SK-N-SH (cell line): ENCODE results near the gene TFE3. TPM values are rescaled to one million over a fixed set of nuclear protein-coding genes. Genes with fewer than 3 reads are reported as not detected.

Experiments
- CTCF ChIA-PET: fragments of 300-600, 350-600 bp; formaldehyde crosslinking; extraction: SDS; loops from one replicate; lab custom pipeline; 2021; lab: Yijun Ruan, JAX
- POLR2A ChIA-PET: fragments of 350-600 bp; sonication (Branson Sonifier 250); formaldehyde crosslinking; extraction: SDS; loops from one replicate; lab custom pipeline; 2020; ENCODE audit warnings: antibody characterized with exemption, inconsistent platforms; lab: Yijun Ruan, JAX
- DNase-seq: peaks from one replicate; pipeline ENCODE4 v3.0.0; 2012
- H2AFZ ChIP-seq: fragments of 200-600 bp; sonication (generic); 2 replicates; pipeline ENCODE4 v1.8.1; 2016; ENCODE audit warnings: antibody characterized with exemption, mild to moderate bottlenecking, low read depth
- H3F3A ChIP-seq: fragments of 200-600 bp; sonication (generic); replicated peaks from 2 replicates; pipeline ENCODE3; 2016; ENCODE audit warnings: antibody characterized with exemption, mild to moderate bottlenecking; ENCODE audit not compliant: insufficient read depth
- H3K27ac ChIP-seq, 2 experiments: fragments of 200-500 bp in 1 of 2; fragments of 200-600 bp in 1 of 2; sonication (Bioruptor generic) in 1 of 2; sonication (generic), shearing (Covaris generic) in 1 of 2; 2 replicates each; pipeline versions ENCODE4 v1.5.1 to v1.6.1; 2014 to 2016; ENCODE audit warnings: low read depth in 2 of 2, inconsistent platforms in 1 of 2, low read length in 1 of 2, mild to moderate bottlenecking in 1 of 2, mixed read lengths in 1 of 2
- H3K27me3 ChIP-seq: fragments of 200-600 bp; sonication (generic), shearing (Covaris generic); 2 replicates; pipeline ENCODE4 v1.6.1; 2016; ENCODE audit warnings: mixed run types; ENCODE audit not compliant: insufficient read depth
- H3K36me3 ChIP-seq, 2 experiments: fragments of 200-500 bp in 1 of 2; fragments of 200-600 bp in 1 of 2; sonication (Bioruptor generic) in 1 of 2; sonication (generic) in 1 of 2; replicated peaks in 1 of 2; 2 replicates each; pipeline versions ENCODE3 to v1.5.1; 2014 to 2016; ENCODE audit warnings: low read length in 1 of 2, mild to moderate bottlenecking in 1 of 2; ENCODE audit not compliant: insufficient read depth in 2 of 2, control insufficient read depth in 1 of 2
- H3K4me1 ChIP-seq, 2 experiments: fragments of 200-500 bp in 1 of 2; fragments of 200-600 bp in 1 of 2; sonication (Bioruptor generic) in 1 of 2; sonication (generic), shearing (Covaris generic) in 1 of 2; 2 replicates each; pipeline versions ENCODE4 v1.5.1 to v1.6.1; 2014 to 2016; ENCODE audit warnings: low read depth in 1 of 2, low read length in 1 of 2, mixed run types in 1 of 2; ENCODE audit not compliant: insufficient read depth in 2 of 2, control insufficient read depth in 1 of 2
- H3K4me2 ChIP-seq: fragments of 200-600 bp; sonication (generic), shearing (Covaris generic); 2 replicates; pipeline ENCODE4 v1.6.1; 2017; ENCODE audit warnings: mixed run types
- H3K4me3 ChIP-seq, 2 experiments: fragments of 200-500 bp in 1 of 2; fragments of 200-600 bp in 1 of 2; sonication (Bioruptor generic) in 1 of 2; sonication (generic), shearing (Covaris generic) in 1 of 2; 2 replicates each; pipeline versions ENCODE4 v1.5.1 to v1.8.1; 2014 to 2016; ENCODE audit warnings: low read depth in 2 of 2, inconsistent platforms in 1 of 2, low read length in 1 of 2, mild to moderate bottlenecking in 1 of 2, mixed read lengths in 1 of 2, moderate library complexity in 1 of 2
- H3K79me2 ChIP-seq: fragments of 200-600 bp; sonication (generic); 2 replicates; pipeline ENCODE4 v1.8.1; 2017; ENCODE audit warnings: mild to moderate bottlenecking; ENCODE audit not compliant: insufficient read depth
- H3K9ac ChIP-seq: fragments of 200-600 bp; sonication (generic); 2 replicates; pipeline ENCODE4 v1.6.1; 2017; ENCODE audit warnings: mixed run types
- H3K9me2 ChIP-seq: fragments of 200-600 bp; sonication (generic); 2 replicates; pipeline ENCODE4 v1.6.1; 2017; ENCODE audit warnings: mixed run types
- H3K9me3 ChIP-seq: fragments of 200-600 bp; sonication (generic); 2 replicates; pipeline ENCODE4 v1.6.1; 2017; ENCODE audit warnings: mixed run types, mild to moderate bottlenecking, moderate library complexity
- H4K20me1 ChIP-seq: fragments of 200-600 bp; sonication (generic); 2 replicates; pipeline ENCODE4 v1.6.1; 2017; ENCODE audit warnings: mild to moderate bottlenecking, mixed run types; ENCODE audit not compliant: insufficient read depth
- CHD2 ChIP-seq: fragments of 150-350 bp; IDR thresholded peaks from 2 replicates; pipeline ENCODE4 v1.6.1; 2018; ENCODE audit warnings: low read length; ENCODE audit not compliant: partially characterized antibody
- ELF1 ChIP-seq: IDR thresholded peaks from 2 replicates; pipeline ENCODE4 v1.4.0; 2012
- EZH2phosphoT487 ChIP-seq: fragments of 200-600 bp; sonication (generic); IDR thresholded peaks from 2 replicates; pipeline ENCODE4 v1.6.1; 2017; ENCODE audit warnings: low read depth, mixed run types, mild to moderate bottlenecking, antibody characterized with exemption, moderate library complexity, borderline replicate concordance
- FOXJ3 ChIP-seq: sonication (generic); formaldehyde crosslinking; IDR thresholded peaks from 2 replicates; pipeline ENCODE4 v1.5.1; 2020; ENCODE audit warnings: mild to moderate bottlenecking, missing genetic modification reagents
- JUND ChIP-seq: IDR thresholded peaks from 2 replicates; pipeline ENCODE4 v1.4.0; 2012
- MEF2A ChIP-seq: IDR thresholded peaks from 2 replicates; pipeline ENCODE4 v1.4.0; 2012; ENCODE audit warnings: low read depth, borderline replicate concordance
- MXI1 ChIP-seq: IDR thresholded peaks from 2 replicates; pipeline ENCODE4 v1.6.1; 2012; ENCODE audit warnings: mild to moderate bottlenecking, low read depth, low read length, improper control_type of control experiment
- NFIC ChIP-seq: IDR thresholded peaks from 2 replicates; pipeline ENCODE4 v1.4.0; 2012; ENCODE audit warnings: borderline replicate concordance
- NRF1 ChIP-seq: IDR thresholded peaks from 2 replicates; pipeline ENCODE4 v1.6.1; 2012; ENCODE audit warnings: low read depth, mild to moderate bottlenecking, low read length
- RAD21 ChIP-seq: IDR thresholded peaks from 2 replicates; pipeline ENCODE4 v1.6.1; 2012; ENCODE audit warnings: mild to moderate bottlenecking, low read length
- RFX5 ChIP-seq: IDR thresholded peaks from 2 replicates; pipeline ENCODE4 v1.6.1; 2012; ENCODE audit warnings: mild to moderate bottlenecking, improper control_type of control experiment, low read length
- SIN3A ChIP-seq: IDR thresholded peaks from 2 replicates; pipeline ENCODE4 v1.6.1; 2012; ENCODE audit warnings: low read depth, mild to moderate bottlenecking, low read length, moderate library complexity, borderline replicate concordance
- TAF1 ChIP-seq: IDR thresholded peaks from 2 replicates; pipeline ENCODE4 v1.6.1; 2012; ENCODE audit warnings: low read depth, mild to moderate bottlenecking, low read length, moderate library complexity, borderline replicate concordance
- TEAD4 ChIP-seq: IDR thresholded peaks from 2 replicates; pipeline ENCODE4 v1.4.0; 2012; ENCODE audit warnings: mild to moderate bottlenecking, borderline replicate concordance; ENCODE audit not compliant: insufficient read depth
- WGBS: methylation state at CpG from one replicate; pipeline ENCODE4 v1.1.6; 2017; ENCODE audit warnings: low lambda C conversion rate; 5-methylcytosine and 5-hydroxymethylcytosine counted together
- polyA plus RNA-seq, 3 experiments: library from polyadenylated mRNA; depleted of rRNA; stranded (reverse); fragments of >200 nt; gene quantifications; 2 replicates each; pipeline ENCODE4 v1.2.3, GENCODE V29; 2012
- TF ChIP-seq, protein P1 (sequence below): IDR thresholded peaks from 2 replicates; pipeline ENCODE4 v1.6.1; 2012; ENCODE audit warnings: mild to moderate bottlenecking, low read depth, low read length, moderate library complexity
- TF ChIP-seq, protein P2 (sequence below): IDR thresholded peaks from 2 replicates; pipeline ENCODE4 v1.4.0; 2012; ENCODE audit warnings: low read depth, borderline replicate concordance
- TF ChIP-seq, protein P3 (sequence below): IDR thresholded peaks from 2 replicates; pipeline ENCODE4 v1.4.0; 2012; ENCODE audit warnings: low read depth
- TF ChIP-seq, protein P4 (sequence below): IDR thresholded peaks from 2 replicates; pipeline ENCODE4; 2012

Gene TFE3
- polyA plus RNA-seq, 1 of the 3 experiments (the other 2 are of a cell fraction) = 14.0 TPM

DNA sequence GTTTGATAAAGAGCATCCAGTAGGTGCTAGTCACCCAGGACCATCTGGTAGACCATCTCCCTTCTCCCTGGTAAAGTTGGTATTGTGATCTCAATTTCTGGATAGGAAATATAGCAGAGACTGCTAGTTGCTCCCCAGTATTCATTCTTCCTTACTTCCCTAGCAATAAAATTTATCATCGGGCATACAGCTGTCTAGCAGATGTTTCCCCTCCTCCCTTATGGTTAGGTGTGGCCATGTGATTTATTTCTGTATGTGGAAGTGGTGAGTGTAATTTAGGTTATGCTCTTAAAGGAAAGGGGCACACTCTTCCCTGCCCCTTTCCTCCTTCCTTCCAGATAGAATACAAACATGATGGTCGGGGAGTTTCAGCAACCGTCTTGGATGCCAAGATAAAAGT, 59.3 kb downstream of the TFE3 start (continued):
- TF ChIP-seq, protein P1, sequence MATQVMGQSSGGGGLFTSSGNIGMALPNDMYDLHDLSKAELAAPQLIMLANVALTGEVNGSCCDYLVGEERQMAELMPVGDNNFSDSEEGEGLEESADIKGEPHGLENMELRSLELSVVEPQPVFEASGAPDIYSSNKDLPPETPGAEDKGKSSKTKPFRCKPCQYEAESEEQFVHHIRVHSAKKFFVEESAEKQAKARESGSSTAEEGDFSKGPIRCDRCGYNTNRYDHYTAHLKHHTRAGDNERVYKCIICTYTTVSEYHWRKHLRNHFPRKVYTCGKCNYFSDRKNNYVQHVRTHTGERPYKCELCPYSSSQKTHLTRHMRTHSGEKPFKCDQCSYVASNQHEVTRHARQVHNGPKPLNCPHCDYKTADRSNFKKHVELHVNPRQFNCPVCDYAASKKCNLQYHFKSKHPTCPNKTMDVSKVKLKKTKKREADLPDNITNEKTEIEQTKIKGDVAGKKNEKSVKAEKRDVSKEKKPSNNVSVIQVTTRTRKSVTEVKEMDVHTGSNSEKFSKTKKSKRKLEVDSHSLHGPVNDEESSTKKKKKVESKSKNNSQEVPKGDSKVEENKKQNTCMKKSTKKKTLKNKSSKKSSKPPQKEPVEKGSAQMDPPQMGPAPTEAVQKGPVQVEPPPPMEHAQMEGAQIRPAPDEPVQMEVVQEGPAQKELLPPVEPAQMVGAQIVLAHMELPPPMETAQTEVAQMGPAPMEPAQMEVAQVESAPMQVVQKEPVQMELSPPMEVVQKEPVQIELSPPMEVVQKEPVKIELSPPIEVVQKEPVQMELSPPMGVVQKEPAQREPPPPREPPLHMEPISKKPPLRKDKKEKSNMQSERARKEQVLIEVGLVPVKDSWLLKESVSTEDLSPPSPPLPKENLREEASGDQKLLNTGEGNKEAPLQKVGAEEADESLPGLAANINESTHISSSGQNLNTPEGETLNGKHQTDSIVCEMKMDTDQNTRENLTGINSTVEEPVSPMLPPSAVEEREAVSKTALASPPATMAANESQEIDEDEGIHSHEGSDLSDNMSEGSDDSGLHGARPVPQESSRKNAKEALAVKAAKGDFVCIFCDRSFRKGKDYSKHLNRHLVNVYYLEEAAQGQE = no peak
- TF ChIP-seq TAF1 (no peak), FOXJ3 (CRISPR knock-in tag) (no peak), NFIC (no peak), NRF1 (no peak), CHD2 (no peak), MXI1 (no peak), ELF1 (no peak), RFX5 (no peak)
- TF ChIP-seq, protein P2, sequence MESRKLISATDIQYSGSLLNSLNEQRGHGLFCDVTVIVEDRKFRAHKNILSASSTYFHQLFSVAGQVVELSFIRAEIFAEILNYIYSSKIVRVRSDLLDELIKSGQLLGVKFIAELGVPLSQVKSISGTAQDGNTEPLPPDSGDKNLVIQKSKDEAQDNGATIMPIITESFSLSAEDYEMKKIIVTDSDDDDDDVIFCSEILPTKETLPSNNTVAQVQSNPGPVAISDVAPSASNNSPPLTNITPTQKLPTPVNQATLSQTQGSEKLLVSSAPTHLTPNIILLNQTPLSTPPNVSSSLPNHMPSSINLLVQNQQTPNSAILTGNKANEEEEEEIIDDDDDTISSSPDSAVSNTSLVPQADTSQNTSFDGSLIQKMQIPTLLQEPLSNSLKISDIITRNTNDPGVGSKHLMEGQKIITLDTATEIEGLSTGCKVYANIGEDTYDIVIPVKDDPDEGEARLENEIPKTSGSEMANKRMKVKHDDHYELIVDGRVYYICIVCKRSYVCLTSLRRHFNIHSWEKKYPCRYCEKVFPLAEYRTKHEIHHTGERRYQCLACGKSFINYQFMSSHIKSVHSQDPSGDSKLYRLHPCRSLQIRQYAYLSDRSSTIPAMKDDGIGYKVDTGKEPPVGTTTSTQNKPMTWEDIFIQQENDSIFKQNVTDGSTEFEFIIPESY = no peak

DNA sequence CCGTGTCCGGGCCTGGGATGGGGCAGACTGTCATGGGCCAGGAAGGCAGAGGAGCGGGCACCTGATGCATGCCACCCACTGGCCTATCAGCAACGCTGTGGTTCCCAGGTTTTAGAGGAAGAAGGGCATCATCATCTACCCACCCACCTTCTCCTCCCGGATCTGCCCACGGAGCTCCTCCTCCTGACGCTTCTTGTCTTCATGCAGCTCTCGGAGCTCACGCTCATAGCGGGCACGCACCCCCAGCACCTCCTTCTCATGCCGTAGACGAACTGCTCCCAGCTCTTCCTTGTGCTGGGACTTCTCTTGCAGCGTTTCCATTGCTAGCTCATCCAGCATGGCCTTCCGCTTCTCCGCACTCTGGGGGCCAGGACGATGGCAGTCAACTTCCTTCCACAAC, 60.1 kb downstream of the TFE3 start:
- no peaks in the 10 kb centered on the region for H3K9me2 ChIP-seq
- no peak overlapping the region for H3K4me3 ChIP-seq
- H4K20me1 ChIP-seq = no peaks in the 10 kb centered on the region
- no peak overlapping the region for H3K27ac ChIP-seq
- no peak overlapping the region for H3K4me2 ChIP-seq
- CTCF ChIA-PET = interaction anchor here (3.3 kb wide), 1 partner anchor 11 kb away, joined by 14 read pairs; the partner anchor contains the start of gene KCND1
- H3F3A ChIP-seq = no peaks in the 10 kb centered on the region
- no peaks in the 10 kb centered on the region for H3K27me3 ChIP-seq
- POLR2A ChIA-PET = interaction anchor here (0.8 kb wide), 1 partner anchor 19 kb away, joined by 4 read pairs; the partner anchor contains the start of gene GRIPAP1
- peaks cover 18 to 38% of the 10 kb centered on the region in 2 experiments for H3K36me3 ChIP-seq
- H3K9ac ChIP-seq = no peak overlapping the region
- H3K4me1 ChIP-seq = no peaks in the 10 kb centered on the region
- H3K79me2 ChIP-seq = no peaks in the 10 kb centered on the region
- WGBS = 91% methylated on average over 15 of the region's 17 CpGs
- no peaks in the 10 kb centered on the region for H3K9me3 ChIP-seq
- no peak for DNase-seq
- H2AFZ ChIP-seq = no peak overlapping the region
- TF ChIP-seq, protein P2 = no peak
- no peak for TF ChIP-seq MEF2A
- TF ChIP-seq TEAD4 = no peak
- TF ChIP-seq, protein P1 = no peak
- no peak for TF ChIP-seq RAD21
- no peak for TF ChIP-seq ELF1
- TF ChIP-seq JUND = no peak
- TF ChIP-seq EZH2phosphoT487 = no peak
- TF ChIP-seq, protein P3, sequence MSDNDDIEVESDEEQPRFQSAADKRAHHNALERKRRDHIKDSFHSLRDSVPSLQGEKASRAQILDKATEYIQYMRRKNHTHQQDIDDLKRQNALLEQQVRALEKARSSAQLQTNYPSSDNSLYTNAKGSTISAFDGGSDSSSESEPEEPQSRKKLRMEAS = no peak
- no peak for TF ChIP-seq SIN3A
- TF ChIP-seq, protein P4, sequence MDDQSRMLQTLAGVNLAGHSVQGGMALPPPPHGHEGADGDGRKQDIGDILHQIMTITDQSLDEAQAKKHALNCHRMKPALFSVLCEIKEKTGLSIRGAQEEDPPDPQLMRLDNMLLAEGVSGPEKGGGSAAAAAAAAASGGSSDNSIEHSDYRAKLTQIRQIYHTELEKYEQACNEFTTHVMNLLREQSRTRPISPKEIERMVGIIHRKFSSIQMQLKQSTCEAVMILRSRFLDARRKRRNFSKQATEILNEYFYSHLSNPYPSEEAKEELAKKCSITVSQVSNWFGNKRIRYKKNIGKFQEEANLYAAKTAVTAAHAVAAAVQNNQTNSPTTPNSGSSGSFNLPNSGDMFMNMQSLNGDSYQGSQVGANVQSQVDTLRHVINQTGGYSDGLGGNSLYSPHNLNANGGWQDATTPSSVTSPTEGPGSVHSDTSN = no peak
